Measurements from ENCODE around the gene PARVA. TPM values are rescaled to one million over a fixed set of nuclear protein-coding genes. Genes with fewer than 3 reads are reported as not detected.

PARVA gene
- total and polyA plus RNA-seq, 2 of the 8 experiments (the other 6 are each of a cell fraction or from before 2014, with no cell fraction given) = 3.1 to 13.5 TPM

GRCh38 chr11:12506404-12506921 is 129.1 kb downstream of the PARVA start:
- Histone ChIP-seq H3K14ac (ENCODE audit: insufficient read length) (no peak overlapping the region), H4K20me1 (replicated peaks in 1 of 2; ENCODE audit: control insufficient read depth in 1 of 2, insufficient read depth in 2 of 2, low read length in 2 of 2) (no peaks in the 10 kb centered on the region), H3K18ac (ENCODE audit: extremely low read depth, low read length) (no peak overlapping the region), H3K23me2 (ENCODE audit: low read depth, low read length) (no peaks in the 10 kb centered on the region), H3K4me3 (ENCODE audit: extremely low read depth in 1 of 4, insufficient read depth in 2 of 4, low read depth in 3 of 4, low read length in 4 of 4) (no peak overlapping the region), H2BK15ac (ENCODE audit: low read length) (no peak overlapping the region), H2BK12ac (ENCODE audit: low read depth, low read length) (no peak overlapping the region), H3K4ac (replicated peaks; ENCODE audit: insufficient read length, low read depth, low read length) (no peak overlapping the region), H3K23ac (ENCODE audit: insufficient read length) (no peak overlapping the region), H4K91ac (replicated peaks; ENCODE audit: insufficient read length, low read length) (no peak overlapping the region), H3K4me1 (replicated peaks in 1 of 4; ENCODE audit: control insufficient read depth in 3 of 4, insufficient read depth in 4 of 4, low read length in 3 of 4) (no peaks in the 10 kb centered on the region), H3K56ac (replicated peaks; ENCODE audit: insufficient read length, low read depth, low read length) (no peak overlapping the region), H2BK5ac (ENCODE audit: low read depth, low read length) (no peak overlapping the region), H2BK120ac (replicated peaks; ENCODE audit: low read depth, low read length) (no peak overlapping the region), H4K5ac (ENCODE audit: insufficient read length, low read depth, low read length) (no peak overlapping the region), H3K9me3 (ENCODE audit: insufficient read depth in 2 of 2, low read depth in 1 of 2, low read length in 1 of 2) (no peaks in the 10 kb centered on the region), H3K4me2 (ENCODE audit: insufficient read depth in 1 of 2, low read depth in 2 of 2, low read length in 2 of 2) (no peak overlapping the region), H3K79me1 (ENCODE audit: low read depth, low read length) (no peaks in the 10 kb centered on the region), H3K27ac (ENCODE audit: low read depth, low read length) (no peak overlapping the region), H3K27me3 (replicated peaks in 1 of 4; ENCODE audit: control insufficient read depth in 3 of 4, extremely low read depth in 1 of 4, insufficient read depth in 3 of 4, low read length in 3 of 4) (no peaks in the 10 kb centered on the region), H2BK20ac (ENCODE audit: low read length) (no peak overlapping the region), H2AFZ (ENCODE audit: low read length) (no peak overlapping the region), H3K79me2 (ENCODE audit: control insufficient read depth in 1 of 2, insufficient read depth in 2 of 2, low read length in 2 of 2) (no peaks in the 10 kb centered on the region), H3K36me3 (ENCODE audit: control insufficient read depth in 2 of 4, insufficient read depth in 4 of 4, low read length in 3 of 4) (no peaks in the 10 kb centered on the region), H4K8ac (ENCODE audit: extremely low read depth, insufficient read depth, low read length) (no peak overlapping the region), H2AK5ac (ENCODE audit: low read depth, low read length) (no peak overlapping the region), H3K9ac (replicated peaks in 1 of 4; ENCODE audit: extremely low read depth in 1 of 4, low read depth in 3 of 4, low read length in 3 of 4) (no peak overlapping the region)
- DNase-seq (ENCODE audit: low read depth in 1 of 2, low spot score in 2 of 2) (peak in 1 of 2 experiments; percentile 2), FAIRE-seq (no peak)
- no peak for TF ChIP-seq NANOG (IDR thresholded peaks at IDR 0.05; ENCODE audit: insufficient read depth, low read depth, low read length, poor library complexity, severe bottlenecking)
- TF ChIP-seq POLR2A (IDR thresholded peaks at IDR 0.05; ENCODE audit: control extremely low read depth in 1 of 2, low read depth in 2 of 2, low read length in 2 of 2) = no peak
- no peak for TF ChIP-seq CBX8 (IDR thresholded peaks at IDR 0.05; ENCODE audit: borderline replicate concordance, low read depth, low read length)
- no peak for TF ChIP-seq CTCF (IDR thresholded peaks at IDR 0.05; ENCODE audit: control extremely low read depth in 1 of 3, insufficient read depth in 1 of 3, low read depth in 1 of 3, low read length in 3 of 3)
- TF ChIP-seq RBBP5 (IDR thresholded peaks at IDR 0.05; ENCODE audit: borderline replicate concordance, low read depth, low read length) = no peak
- no peak for TF ChIP-seq SIX5 (IDR thresholded peaks at IDR 0.05; ENCODE audit: low read depth, low read length)
- ChIA-PET CTCF (ENCODE audit: partially characterized antibody) (interaction anchor here (1.0 to 1.8 kb wide), 3 partner anchors 9 to 218 kb away, joined by 3 to 5 read pairs (median 3); no protein-coding TSS in a partner anchor), POLR2A (ENCODE audit: partially characterized antibody) (no interaction called here)

Data from H1 (cell line).